K562 treated with DMSO at 1 percent for 24 hours (cell line): ENCODE measurements around the gene ZNF556. TPM values are rescaled to one million over a fixed set of nuclear protein-coding genes. Genes with fewer than 3 reads are reported as not detected.

Source experiments
- total RNA-seq: library from RNA; unstranded; fragments of 300-600 nt; gene quantifications from 2 replicates; pipeline ENCODE4 v1.2.3, GENCODE V29; 2022; ENCODE audit warnings: low read depth; ENCODE audit not compliant: insufficient read depth

The ZNF556 gene
- 0.25 TPM in 1 of 2 replicates, not detected in the other for total RNA-seq

GRCh38 chr19:2867025-2867991 is at the start of gene ZNF556:
TSS of gene ZNF556 (plus strand) at chr19:2867335. CDS start at chr19:2867422, 87 bp downstream.

GRCh38 chr19:2819540-2820111 is 47.5 kb upstream of the ZNF556 start, which contains the start of gene ZNF554:
TSS of gene ZNF554 (plus strand) at chr19:2819868. CDS start at chr19:2820072, 204 bp downstream.

GRCh38 chr19:2840794-2841791 is 26.0 kb upstream of the ZNF556 start, which contains the start of gene ZNF555:
TSS of gene ZNF555 (plus strand) at chr19:2841475. CDS start at chr19:2841573, 98 bp downstream.

GRCh38 chr19:2900296-2901252 is 33.4 kb downstream of the ZNF556 start, which contains the start of gene ZNF57:
TSS of gene ZNF57 (plus strand) at chr19:2900928. CDS start at chr19:2901046, 118 bp downstream.

Other genes starting within 250 kb of the ZNF556 start
- gene GNG7, start 164.6 kb upstream of the ZNF556 start, total RNA-seq = 0.96 and 1.0 TPM in 2 replicates
- 4.2 and 4.7 TPM in 2 replicates for gene DIRAS1, start 146.0 kb upstream of the ZNF556 start, total RNA-seq
- 165 and 203 TPM in 2 replicates for gene SLC39A3, start 127.3 kb upstream of the ZNF556 start, total RNA-seq
- gene SGTA, start 84.1 kb upstream of the ZNF556 start, total RNA-seq = 143 and 145 TPM in 2 replicates
- 196 and 238 TPM in 2 replicates for gene THOP1, start 81.8 kb upstream of the ZNF556 start, total RNA-seq
- gene ZNF554, start 47.5 kb upstream of the ZNF556 start, total RNA-seq = 2.2 and 2.6 TPM in 2 replicates
- gene ZNF555, start 25.9 kb upstream of the ZNF556 start, total RNA-seq = 1.7 and 1.8 TPM in 2 replicates
- 2.8 and 3.7 TPM in 2 replicates for gene ZNF57, start 33.6 kb downstream of the ZNF556 start, total RNA-seq
- gene ZNF77, start 77.6 kb downstream of the ZNF556 start, total RNA-seq = 7.7 and 8.7 TPM in 2 replicates
- gene TLE6, start 110.2 kb downstream of the ZNF556 start, total RNA-seq = 6.2 and 7.7 TPM in 2 replicates
- gene TLE2, start 161.9 kb downstream of the ZNF556 start, total RNA-seq = 49.2 and 56.4 TPM in 2 replicates
- 462 and 500 TPM in 2 replicates for gene TLE5, start 195.2 kb downstream of the ZNF556 start, total RNA-seq
- 34.6 and 35.1 TPM in 2 replicates for gene GNA11, start 227.0 kb downstream of the ZNF556 start, total RNA-seq